K562 (cell line): ENCODE data around the gene LATS1. TPM values are rescaled to one million over a fixed set of nuclear protein-coding genes. Genes with fewer than 3 reads are reported as not detected.
A peak's percentile ranks its signal among the peaks of the same experiment; 100 is the strongest.

Experiments
- CREB1 ChIP-seq, 2 experiments: sonication (generic) in 1 of 2; formaldehyde crosslinking in 1 of 2; IDR thresholded peaks; 2 replicates each; pipeline versions ENCODE4 v1.6.1 to v1.8.0; 2012 to 2022; ENCODE audit warnings: inconsistent platforms in 1 of 2, mild to moderate bottlenecking in 1 of 2, missing genetic modification reagents in 1 of 2, moderate library complexity in 1 of 2
- E2F4 ChIP-seq: sonication (generic); formaldehyde crosslinking; IDR thresholded peaks from 2 replicates; pipeline ENCODE4 v1.8.0; 2022; ENCODE audit warnings: mild to moderate bottlenecking, low read depth, missing genetic modification reagents
- FOXP4 ChIP-seq: sonication (generic); formaldehyde crosslinking; IDR thresholded peaks from 2 replicates; pipeline ENCODE4 v1.8.0; 2022; ENCODE audit warnings: mild to moderate bottlenecking, missing genetic modification reagents, borderline replicate concordance
- GATAD2A ChIP-seq: fragments of 450-650 bp; IDR thresholded peaks from 2 replicates; pipeline ENCODE4 v1.6.1; 2017
- HDAC1 ChIP-seq, 2 experiments: fragments of 450-650 bp; IDR thresholded peaks; 2 replicates each; pipeline ENCODE4 v1.6.1; 2016 to 2017; ENCODE audit warnings: inconsistent platforms in 1 of 2, mild to moderate bottlenecking in 1 of 2, moderate library complexity in 1 of 2
- ILF3 ChIP-seq: fragments of 450-650 bp; IDR thresholded peaks from 2 replicates; pipeline ENCODE4 v1.6.1; 2018; ENCODE audit warnings: antibody characterized with exemption, mild to moderate bottlenecking, moderate library complexity, borderline replicate concordance
- MEIS2 ChIP-seq: fragments of 450-650 bp; IDR thresholded peaks from 2 replicates; pipeline ENCODE4 v1.6.1; 2014; ENCODE audit warnings: mild to moderate bottlenecking; ENCODE audit not compliant: partially characterized antibody
- MYC ChIP-seq, 2 experiments: fragments of 250-450 bp in 1 of 2; sonication (Bioruptor Pico) in 1 of 2; IDR thresholded peaks; 2 replicates each; pipeline versions ENCODE4 v1.5.1 to v1.6.1; 2012 to 2021; ENCODE audit warnings: low read depth in 2 of 2, borderline replicate concordance in 1 of 2, improper control_type of control experiment in 1 of 2, low read length in 1 of 2, mild to moderate bottlenecking in 1 of 2, moderate library complexity in 1 of 2
- PHTF2 ChIP-seq: fragments of 250-450 bp; sonication (Bioruptor Pico); IDR thresholded peaks from 2 replicates; pipeline ENCODE4 v1.5.0; 2021; ENCODE audit warnings: mild to moderate bottlenecking
- POLR2A ChIP-seq: fragments of 450-650 bp; conservative IDR thresholded peaks from 2 replicates; pipeline ENCODE4 v1.6.1; 2016
- PRPF4 ChIP-seq: fragments of 200-400 bp; formaldehyde crosslinking; IDR thresholded peaks from one replicate; pipeline ENCODE4 v1.6.1; 2017; ENCODE audit warnings: low read length, low read depth, mild to moderate bottlenecking; ENCODE audit not compliant: insufficient read depth, poor library complexity, severe bottlenecking
- RBM14 ChIP-seq: fragments of 200-400 bp; formaldehyde crosslinking; IDR thresholded peaks from 2 replicates; pipeline ENCODE4 v1.6.1; 2018; ENCODE audit warnings: low read depth, mild to moderate bottlenecking, low read length, moderate library complexity, borderline replicate concordance; ENCODE audit not compliant: insufficient read depth
- SIN3B ChIP-seq: fragments of 450-650 bp; IDR thresholded peaks from 2 replicates; pipeline ENCODE4 v1.6.1; 2017; ENCODE audit warnings: low read depth, mild to moderate bottlenecking, moderate library complexity
- SMAD1 ChIP-seq: fragments of 150-350 bp; IDR thresholded peaks from 2 replicates; pipeline ENCODE4 v1.6.1; 2014; ENCODE audit warnings: low read length, low read depth; ENCODE audit not compliant: partially characterized antibody
- SMAD4 ChIP-seq: fragments of 250-450 bp; sonication (Bioruptor Pico); conservative IDR thresholded peaks from 2 replicates; pipeline ENCODE4 v1.8.0; 2021; ENCODE audit warnings: inconsistent platforms, mild to moderate bottlenecking, moderate library complexity
- TAF9B ChIP-seq: fragments of 450-650 bp; IDR thresholded peaks from 2 replicates; pipeline ENCODE4 v1.6.1; 2018; ENCODE audit warnings: mild to moderate bottlenecking; ENCODE audit not compliant: partially characterized antibody
- TARDBP ChIP-seq: fragments of 450-650 bp; IDR thresholded peaks from 2 replicates; pipeline ENCODE4 v1.6.1; 2016
- TBP ChIP-seq: optimal IDR thresholded peaks from 2 replicates; pipeline ENCODE3; 2011; ENCODE audit warnings: low read depth, low read length, improper control_type of control experiment
- TRIM25 ChIP-seq: fragments of 450-650 bp; IDR thresholded peaks from 2 replicates; pipeline ENCODE4 v1.7.0; 2016; ENCODE audit warnings: borderline replicate concordance
- ZBED1 ChIP-seq: IDR thresholded peaks from 2 replicates; pipeline ENCODE4 v1.6.1; 2014
- ZNF134 ChIP-seq: fragments of 250-450 bp; sonication (Bioruptor Pico); conservative IDR thresholded peaks from 2 replicates; pipeline ENCODE4 v1.4.0; 2020
- ZNF449 ChIP-seq: fragments of 250-450 bp; sonication (Bioruptor Pico); IDR thresholded peaks from 2 replicates; pipeline ENCODE4 v1.8.0; 2022; ENCODE audit warnings: moderate library complexity, mild to moderate bottlenecking, inconsistent platforms
- polyA plus RNA-seq, 8 experiments: library from polyadenylated mRNA; depleted of rRNA in 4 of 8; stranded (reverse) in 5 of 8; unstranded in 3 of 8; fragments of >200 nt; fragmentation: Nextera tagmentation in 2 of 8; fragmentation: Illumina TruSeq in 1 of 8; extraction: Ambion mirVana in 2 of 8; extraction: Trizol in 1 of 8; gene quantifications; 2 replicates each; pipeline versions ENCODE4 v1.2.1 to v1.2.3, GENCODE V29; 2011 to 2014; ENCODE audit warnings: inconsistent platforms in 1 of 8, missing spikeins in 1 of 8
- total RNA-seq, 7 experiments: library from RNA; depleted of rRNA in 6 of 7; stranded (reverse); fragments of >200 nt in 6 of 7; fragmentation: Illumina TruSeq in 2 of 7; extraction: Trizol in 2 of 7; gene quantifications; 2 replicates each; pipeline versions ENCODE4 v1.2.1 to v1.2.3, GENCODE V29; 2011 to 2021; ENCODE audit warnings: low replicate concordance in 1 of 7

Gene LATS1
- total and polyA plus RNA-seq, 9 of the 15 experiments (the other 6 are each of a cell fraction or from before 2014, with no cell fraction given), result 5.0 to 36.3 (median 18.4) TPM

- no peak; a peak in 1 of 4 replicates for TF ChIP-seq HDAC1 (IDR thresholded peaks at IDR 0.05)
- TF ChIP-seq CREB1 (IDR thresholded peaks at IDR 0.05), result no peak; the same call in 1 of the 2 replicates
- TF ChIP-seq CREB1 (CRISPR knock-in tag; IDR thresholded peaks at IDR 0.05), result peak; percentile 32; the same call in 1 of the 2 replicates
- peak; percentile 61; the same call in 1 of the 2 replicates for TF ChIP-seq SMAD4
- 0 out of 2 replicates have a peak, but pooled peaks have one; percentile 2 for TF ChIP-seq GATAD2A
- no peak for TF ChIP-seq ZNF449 (CRISPR knock-in tag)
- no peak; the same call in 1 of the 2 replicates for TF ChIP-seq PHTF2
- TF ChIP-seq ZBED1, result no peak
- TF ChIP-seq ZNF134 (CRISPR knock-in tag), result no peak
- TF ChIP-seq TBP, result peak; percentile 46
- TF ChIP-seq FOXP4 (CRISPR knock-in tag), result peak; percentile 73; the same call in 1 of the 2 replicates
- no peak for TF ChIP-seq PRPF4
- peak; percentile 23; the same call in 1 of the 2 replicates for TF ChIP-seq MYC (IDR thresholded peaks at IDR 0.05; ENCODE audit: low read depth, low read length)
- peak; percentile 64; the same call in 1 of the 2 replicates for TF ChIP-seq MYC (CRISPR knock-in tag; IDR thresholded peaks at IDR 0.05; ENCODE audit: borderline replicate concordance, low read depth)
- TF ChIP-seq MEIS2, result peak; percentile 33
- no peak for TF ChIP-seq TRIM25
- no peak for TF ChIP-seq TARDBP
- TF ChIP-seq SIN3B, result peak; percentile 58; the same call in 1 of the 2 replicates
- no peak for TF ChIP-seq SMAD1
- peak; percentile 70 for TF ChIP-seq TAF9B
- TF ChIP-seq ILF3, result no peak
- peak; percentile 64; the same call in 1 of the 2 replicates for TF ChIP-seq E2F4 (CRISPR knock-in tag)
- TF ChIP-seq RBM14, result 0 out of 2 replicates have a peak, but pooled peaks have one; percentile 48
- TF ChIP-seq POLR2A, result peak; percentile 95
These were observed 31.8 kb upstream of the LATS1 start, which contains the start of gene PCMT1 (continued) for GRCh38 chr6:149749594-149750135.
